Fibroblast of skin of right biceps (primary cell): ENCODE measurements around the gene SERTAD2.

ENCODE experiments used
- DNase-seq: peaks from one replicate; pipeline ENCODE4 v3.0.0-alpha.2; 2013

Gene SERTAD2

GRCh38 chr2:64627860-64628841, 25.6 kb downstream of the SERTAD2 start:
- no peak for DNase-seq

GRCh38 chr2:64626963-64627760, 26.6 kb downstream of the SERTAD2 start:
- DNase-seq: no peak

GRCh38 chr2:64626146-64626809, 27.4 kb downstream of the SERTAD2 start:
- DNase-seq: no peak

GRCh38 chr2:64625299-64626145, 28.2 kb downstream of the SERTAD2 start:
- no peak for DNase-seq

- no peak for DNase-seq
Measured at GRCh38 chr2:64624862-64625261, 28.9 kb downstream of the SERTAD2 start.

- no peak for DNase-seq
Measured at GRCh38 chr2:64624108-64624610, 29.6 kb downstream of the SERTAD2 start.

GRCh38 chr2:64623242-64623850, 30.4 kb downstream of the SERTAD2 start:
- no peak for DNase-seq

GRCh38 chr2:64622443-64623241, 31.1 kb downstream of the SERTAD2 start:
- DNase-seq: no peak

GRCh38 chr2:64620661-64621060, 33.1 kb downstream of the SERTAD2 start:
- DNase-seq: no peak

GRCh38 chr2:64617631-64618151, 36.0 kb downstream of the SERTAD2 start:
- DNase-seq: no peak

- no peak for DNase-seq
Measured at GRCh38 chr2:64615844-64616536, 37.7 kb downstream of the SERTAD2 start.

GRCh38 chr2:64615192-64615763, 38.4 kb downstream of the SERTAD2 start:
- DNase-seq: no peak

GRCh38 chr2:64613276-64613675, 40.4 kb downstream of the SERTAD2 start:
- DNase-seq: peak; percentile 93

- DNase-seq: no peak
Measured at GRCh38 chr2:64612575-64613195, 41.0 kb downstream of the SERTAD2 start.

- DNase-seq: peak; percentile 65
Measured at GRCh38 chr2:64610316-64610855, 43.3 kb downstream of the SERTAD2 start.

- no peak for DNase-seq
Measured at GRCh38 chr2:64609942-64610281, 43.8 kb downstream of the SERTAD2 start.

- DNase-seq: peak; percentile 55
Measured at GRCh38 chr2:64609227-64609941, 44.3 kb downstream of the SERTAD2 start.

GRCh38 chr2:64608867-64609226, 44.9 kb downstream of the SERTAD2 start:
- no peak for DNase-seq
